ENCODE measurements around the gene AFF4.
A peak's percentile ranks its signal among the peaks of the same experiment; 100 is the strongest.
"Not testable (repeated sequence)": the region's sequence is repeated elsewhere in the genome, so short reads cannot be mapped to it uniquely, and the experiment has no call there.

AFF4 gene, protein sequence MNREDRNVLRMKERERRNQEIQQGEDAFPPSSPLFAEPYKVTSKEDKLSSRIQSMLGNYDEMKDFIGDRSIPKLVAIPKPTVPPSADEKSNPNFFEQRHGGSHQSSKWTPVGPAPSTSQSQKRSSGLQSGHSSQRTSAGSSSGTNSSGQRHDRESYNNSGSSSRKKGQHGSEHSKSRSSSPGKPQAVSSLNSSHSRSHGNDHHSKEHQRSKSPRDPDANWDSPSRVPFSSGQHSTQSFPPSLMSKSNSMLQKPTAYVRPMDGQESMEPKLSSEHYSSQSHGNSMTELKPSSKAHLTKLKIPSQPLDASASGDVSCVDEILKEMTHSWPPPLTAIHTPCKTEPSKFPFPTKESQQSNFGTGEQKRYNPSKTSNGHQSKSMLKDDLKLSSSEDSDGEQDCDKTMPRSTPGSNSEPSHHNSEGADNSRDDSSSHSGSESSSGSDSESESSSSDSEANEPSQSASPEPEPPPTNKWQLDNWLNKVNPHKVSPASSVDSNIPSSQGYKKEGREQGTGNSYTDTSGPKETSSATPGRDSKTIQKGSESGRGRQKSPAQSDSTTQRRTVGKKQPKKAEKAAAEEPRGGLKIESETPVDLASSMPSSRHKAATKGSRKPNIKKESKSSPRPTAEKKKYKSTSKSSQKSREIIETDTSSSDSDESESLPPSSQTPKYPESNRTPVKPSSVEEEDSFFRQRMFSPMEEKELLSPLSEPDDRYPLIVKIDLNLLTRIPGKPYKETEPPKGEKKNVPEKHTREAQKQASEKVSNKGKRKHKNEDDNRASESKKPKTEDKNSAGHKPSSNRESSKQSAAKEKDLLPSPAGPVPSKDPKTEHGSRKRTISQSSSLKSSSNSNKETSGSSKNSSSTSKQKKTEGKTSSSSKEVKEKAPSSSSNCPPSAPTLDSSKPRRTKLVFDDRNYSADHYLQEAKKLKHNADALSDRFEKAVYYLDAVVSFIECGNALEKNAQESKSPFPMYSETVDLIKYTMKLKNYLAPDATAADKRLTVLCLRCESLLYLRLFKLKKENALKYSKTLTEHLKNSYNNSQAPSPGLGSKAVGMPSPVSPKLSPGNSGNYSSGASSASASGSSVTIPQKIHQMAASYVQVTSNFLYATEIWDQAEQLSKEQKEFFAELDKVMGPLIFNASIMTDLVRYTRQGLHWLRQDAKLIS

DNA sequence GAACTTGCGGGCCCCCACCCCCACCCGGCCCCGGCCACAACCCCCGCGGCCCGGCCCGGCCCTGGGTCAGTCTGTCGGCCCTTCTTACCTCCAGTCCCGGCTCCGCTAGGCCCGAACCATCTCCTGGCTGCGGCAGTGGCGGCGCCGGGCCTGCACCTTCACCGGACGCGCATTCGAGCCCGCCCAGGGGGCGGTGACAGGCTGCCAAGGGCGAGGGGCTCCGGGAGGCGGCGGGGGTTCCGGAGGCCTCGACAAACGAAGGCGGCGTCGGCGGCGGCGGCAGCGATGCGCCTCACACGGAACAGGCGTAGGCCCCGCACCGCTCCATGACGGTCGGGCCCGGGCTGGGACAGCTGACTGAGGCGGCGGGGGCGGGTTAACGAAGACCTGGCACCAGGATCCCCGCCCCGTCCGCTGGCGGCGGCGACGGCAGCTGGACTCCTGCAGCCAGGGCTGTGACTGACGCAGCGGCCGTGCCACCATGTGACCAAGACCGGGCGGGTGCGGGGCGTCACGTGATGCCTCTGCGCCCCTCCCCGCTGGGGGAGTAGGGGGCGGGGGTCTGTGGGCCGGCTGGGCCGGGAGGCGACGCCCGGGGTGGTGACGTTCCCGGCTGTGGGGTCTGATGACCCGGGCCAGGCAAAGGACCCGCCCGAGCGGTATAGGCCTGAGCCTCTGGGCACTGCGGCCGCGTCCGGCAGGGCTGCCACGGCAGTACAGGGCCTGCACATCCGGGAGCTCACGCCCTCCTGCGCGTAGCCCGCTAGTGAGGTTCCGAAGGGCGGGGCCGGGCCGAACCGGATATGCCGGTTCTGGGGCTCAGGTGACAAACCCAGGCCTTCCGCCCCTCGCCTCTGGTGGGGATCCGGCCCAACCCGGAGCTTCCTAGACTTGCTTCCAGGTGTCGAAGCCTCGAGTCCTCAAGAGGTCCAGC lies at the start of gene AFF4:
Gene AFF4 (minus strand): TSS at position 464 of the 934 bp plus-strand sequence. CDS start 26,445 bp downstream, outside the sequence.
- peak; percentile 84 to 91 for DNase-seq

DNA sequence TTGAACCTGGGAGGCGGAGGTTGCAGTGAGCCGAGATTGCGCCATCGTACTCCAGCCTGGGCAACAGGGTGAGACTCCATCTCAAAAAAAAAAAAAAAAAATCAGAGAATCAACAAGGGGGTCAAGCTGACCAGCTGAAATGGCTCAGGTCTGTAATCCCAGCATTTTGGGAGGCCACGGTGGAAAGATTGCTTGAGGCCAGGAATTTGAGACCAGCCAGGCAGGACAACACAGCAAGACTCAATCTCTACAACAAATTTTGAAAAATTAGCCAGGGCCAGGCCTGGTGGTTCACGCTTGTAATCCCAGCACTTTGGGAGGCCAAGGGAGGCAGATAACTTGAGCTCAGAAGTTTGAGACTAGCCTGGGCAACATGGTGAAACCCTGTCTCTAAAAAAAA lies 45.0 kb upstream of the AFF4 start:
- not testable (repeated sequence) for DNase-seq

DNA sequence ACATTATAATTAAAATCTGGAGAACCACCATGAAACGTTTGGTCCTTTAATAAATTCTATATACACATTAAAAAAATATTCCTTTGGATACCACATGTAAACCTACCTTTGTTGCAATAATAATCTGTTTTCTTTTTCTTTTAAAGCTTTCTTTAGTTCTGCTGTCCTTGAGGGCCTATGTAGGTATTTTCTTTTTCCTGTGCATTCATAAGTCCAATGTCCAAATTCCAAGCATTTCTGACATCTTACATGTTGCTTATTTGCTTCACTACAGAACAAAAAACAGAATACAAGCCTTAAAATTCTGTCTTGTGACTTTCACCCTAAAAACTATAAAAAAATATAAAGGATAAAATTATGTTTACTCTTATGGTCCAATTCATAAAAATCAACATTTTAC lies 43.2 kb upstream of the AFF4 start:
- no peak for DNase-seq

DNA sequence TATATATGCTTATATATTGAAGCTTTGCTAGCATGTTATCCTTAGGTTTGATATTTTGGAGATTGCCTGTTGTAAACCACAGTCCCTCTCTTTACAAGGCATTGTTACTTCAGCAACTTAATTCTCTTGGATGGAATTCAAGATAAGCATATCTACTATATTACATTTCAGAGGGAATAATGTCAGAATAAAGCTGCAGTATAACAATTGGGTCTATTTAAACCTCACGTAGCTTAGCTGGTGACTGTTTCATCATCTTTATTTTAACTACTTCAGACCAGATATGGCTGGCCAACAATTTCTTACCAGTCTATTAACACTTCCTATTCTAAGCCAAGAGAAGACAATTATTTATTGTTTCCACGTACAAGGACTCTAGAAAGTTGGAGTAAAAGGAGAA lies 35.8 kb upstream of the AFF4 start:
- no peak for DNase-seq

DNA sequence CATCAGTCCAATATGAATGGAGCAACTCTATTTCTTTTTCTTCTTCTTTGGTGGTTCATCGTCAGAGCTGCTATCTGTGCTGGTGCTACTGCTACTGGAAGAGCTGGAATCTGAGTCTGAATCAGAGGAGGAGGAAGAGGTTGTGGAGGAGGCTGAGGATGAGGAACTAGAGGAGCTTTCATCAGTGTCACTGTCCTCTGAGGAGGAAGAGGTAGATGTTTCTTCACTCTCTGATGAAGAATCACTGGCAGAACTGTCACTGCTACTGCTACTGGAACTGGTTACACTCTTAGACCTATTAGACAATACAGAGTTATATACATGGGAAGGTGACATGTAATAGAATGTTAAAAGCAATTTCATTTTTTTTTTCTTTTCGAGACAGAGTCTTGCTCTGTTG lies 35.1 kb upstream of the AFF4 start:
- no peak for DNase-seq

DNA sequence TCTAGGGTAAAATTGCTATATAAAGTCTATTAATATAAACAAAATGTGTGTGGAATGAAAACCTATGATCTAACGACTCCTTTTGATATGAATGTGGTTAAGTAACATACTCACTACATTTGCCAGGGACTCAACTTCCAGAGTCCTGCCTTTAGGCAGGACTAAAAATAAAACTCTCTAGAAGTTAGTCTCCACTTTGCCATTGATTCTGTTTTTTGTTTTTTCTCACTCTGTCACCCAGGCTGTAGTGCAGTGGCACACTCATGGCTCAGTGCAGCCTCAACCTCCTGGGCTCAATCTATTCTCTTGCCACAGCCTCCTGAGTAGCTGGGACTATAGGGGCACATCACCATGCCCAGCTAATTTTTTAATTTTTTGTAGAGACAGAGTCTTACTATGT lies 32.9 kb upstream of the AFF4 start:
- no peak for DNase-seq

DNA sequence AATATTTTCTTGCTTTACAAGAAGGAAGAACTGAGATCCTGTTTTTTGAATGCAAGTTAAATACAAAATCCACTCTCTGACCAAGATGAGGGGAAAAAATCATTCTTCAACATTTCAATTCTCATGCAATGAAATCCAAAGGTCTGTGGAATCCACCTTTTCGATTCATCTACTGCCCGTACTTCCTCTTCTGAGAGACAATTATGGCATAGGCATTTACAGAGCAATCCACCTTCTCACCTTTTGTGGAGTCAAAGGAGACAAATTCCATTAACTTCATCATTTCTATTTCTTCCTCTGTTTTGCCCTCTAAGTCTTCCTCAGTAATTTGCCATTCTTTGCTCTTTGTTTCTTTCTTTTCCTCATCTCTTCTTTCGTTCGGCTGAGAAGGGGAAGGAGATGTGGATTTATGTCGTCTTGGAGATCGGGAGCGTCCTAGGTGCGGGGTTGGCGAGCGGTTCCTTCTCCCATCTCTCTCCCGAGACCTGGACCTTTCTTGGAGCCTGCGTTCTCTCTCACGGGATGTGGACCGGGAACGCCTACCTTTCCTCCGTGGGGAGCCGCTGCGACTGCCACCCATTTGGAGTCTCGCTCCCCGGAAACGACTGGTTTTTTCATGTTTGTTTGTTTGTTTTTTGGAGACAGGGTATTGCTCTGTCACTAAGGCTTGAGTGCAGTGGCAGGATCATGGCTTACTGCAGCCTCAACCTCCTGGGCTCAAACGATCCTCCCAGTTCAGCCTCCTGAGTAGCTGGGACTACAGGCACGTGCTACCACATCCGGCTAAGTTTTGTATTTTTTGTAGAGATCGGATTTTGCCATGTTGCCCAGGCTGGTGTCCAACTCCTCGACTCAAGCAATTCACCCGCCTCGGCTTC lies 24.3 kb upstream of the AFF4 start:
- DNase-seq, result no peak

DNA sequence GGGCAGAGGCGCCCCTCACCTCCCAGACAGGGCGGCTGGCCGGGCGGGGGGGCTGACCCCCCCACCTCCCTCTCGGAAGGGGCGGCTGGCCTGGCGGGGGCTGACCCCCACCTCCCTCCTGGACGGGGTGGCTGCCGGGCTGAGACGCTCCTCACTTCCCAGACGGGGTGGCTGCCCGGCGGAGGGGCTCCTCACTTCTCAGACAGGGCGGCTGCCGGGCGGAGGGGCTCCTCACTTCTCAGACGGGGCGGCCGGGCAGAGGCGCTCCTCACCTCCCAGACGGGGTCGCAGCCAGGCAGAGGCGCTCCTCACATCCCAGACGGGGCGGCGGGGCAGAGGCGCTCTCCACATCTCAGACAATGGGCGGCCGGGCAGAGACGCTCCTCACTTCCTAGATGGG lies 19.5 kb upstream of the AFF4 start:
- DNase-seq, result not testable (repeated sequence)

DNA sequence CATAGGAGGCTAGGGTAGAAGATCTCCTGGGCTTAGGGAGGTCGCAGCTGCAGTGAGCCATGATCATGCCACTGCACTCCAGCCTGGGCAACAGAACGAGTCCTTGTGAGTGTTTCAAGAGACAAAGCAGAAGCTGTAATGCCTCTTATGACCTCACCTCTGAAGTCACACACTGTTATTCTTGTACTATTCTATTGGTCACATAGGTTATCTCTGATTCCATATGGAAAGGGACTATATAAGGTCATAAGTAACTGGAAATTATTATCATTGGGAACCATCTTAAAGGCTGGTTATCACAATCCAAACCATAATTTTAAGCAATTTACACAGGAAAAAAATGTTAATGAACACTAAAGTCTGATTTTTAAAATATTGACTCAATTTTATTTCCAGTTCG lies 17.9 kb upstream of the AFF4 start:
- no peak for DNase-seq

DNA sequence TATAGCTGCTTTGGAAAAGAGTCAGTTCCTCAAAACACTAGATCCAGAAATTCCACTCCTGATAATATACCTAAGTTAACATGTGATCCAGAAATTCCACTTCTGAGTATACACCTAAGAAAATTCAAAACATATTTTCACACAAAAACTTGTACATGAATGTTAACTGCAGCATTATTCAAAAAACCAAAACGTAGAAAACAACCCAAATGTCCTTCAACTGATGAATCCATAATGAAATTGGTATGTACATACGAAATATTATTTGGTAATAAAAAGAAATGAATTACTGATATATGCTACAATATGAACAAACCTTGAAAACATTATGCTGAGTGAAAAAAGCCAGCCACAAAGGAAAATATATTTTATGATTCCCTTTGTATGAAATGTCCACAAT lies 16.5 kb upstream of the AFF4 start:
- no peak for DNase-seq

DNA sequence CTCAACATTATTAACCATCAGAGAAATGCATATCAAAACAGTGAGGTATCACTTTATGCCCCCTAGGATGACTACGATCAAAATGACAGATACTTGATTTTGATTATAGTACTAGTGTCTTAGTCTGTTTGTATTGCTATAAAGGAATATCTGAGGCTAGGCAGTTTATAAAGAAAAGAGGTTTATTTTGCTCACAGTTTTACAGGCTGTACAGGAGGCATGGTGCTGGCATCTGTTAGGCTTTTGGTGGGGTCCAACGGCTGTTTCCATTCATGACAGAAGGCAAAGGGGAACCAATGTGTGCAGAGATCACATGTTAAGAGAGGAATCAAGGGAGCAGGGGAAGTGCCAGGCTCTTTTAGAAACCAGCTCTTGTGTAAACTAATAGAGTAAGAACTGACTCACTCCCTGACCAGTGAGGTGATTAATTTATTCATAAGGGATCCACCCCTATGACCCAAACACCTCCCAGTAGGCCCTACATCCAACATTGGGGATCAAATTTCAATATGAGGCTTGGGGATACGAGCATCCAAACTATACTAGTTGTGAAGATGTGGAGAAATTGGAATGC lies 16.0 kb upstream of the AFF4 start:
- DNase-seq, result no peak

DNA sequence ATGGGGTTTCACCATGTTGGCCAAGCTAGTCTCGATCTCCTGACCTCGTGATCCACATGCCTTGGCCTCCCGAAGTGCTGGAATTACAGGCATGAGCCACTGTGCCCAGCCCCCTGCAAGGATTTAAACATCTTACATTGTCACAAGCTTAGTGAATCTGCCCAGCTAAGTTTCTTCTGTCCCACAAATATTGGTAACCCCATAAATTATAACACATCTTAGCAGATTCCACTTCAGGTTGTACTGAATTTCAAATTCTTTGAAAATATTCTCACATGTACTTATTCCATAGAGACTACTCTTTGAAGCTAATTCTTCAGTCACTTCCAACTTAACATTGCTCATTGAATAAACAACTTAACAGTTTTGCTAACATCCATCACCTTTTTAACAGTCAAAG lies 13.4 kb upstream of the AFF4 start:
- no peak for DNase-seq

DNA sequence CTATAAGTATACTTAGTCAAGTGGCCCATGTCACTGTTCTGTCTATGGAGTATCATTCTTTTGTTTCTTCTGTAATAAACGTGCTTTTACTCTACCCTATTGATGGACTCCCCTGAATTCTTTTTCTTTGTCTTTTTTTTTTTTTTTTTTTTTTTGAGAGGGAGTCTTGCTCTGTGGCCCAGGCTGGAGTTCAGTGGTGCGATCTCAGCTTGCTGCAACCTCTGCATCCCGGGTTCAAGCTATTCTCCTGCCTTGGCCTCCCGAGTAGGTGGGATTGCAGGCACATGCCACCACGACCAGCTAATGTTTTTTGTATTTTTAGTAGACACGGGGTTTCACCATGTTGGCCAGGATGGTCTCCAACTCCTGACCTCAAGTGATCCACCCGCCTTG lies 9.0 kb upstream of the AFF4 start:
- DNase-seq, result not testable (repeated sequence)

DNA sequence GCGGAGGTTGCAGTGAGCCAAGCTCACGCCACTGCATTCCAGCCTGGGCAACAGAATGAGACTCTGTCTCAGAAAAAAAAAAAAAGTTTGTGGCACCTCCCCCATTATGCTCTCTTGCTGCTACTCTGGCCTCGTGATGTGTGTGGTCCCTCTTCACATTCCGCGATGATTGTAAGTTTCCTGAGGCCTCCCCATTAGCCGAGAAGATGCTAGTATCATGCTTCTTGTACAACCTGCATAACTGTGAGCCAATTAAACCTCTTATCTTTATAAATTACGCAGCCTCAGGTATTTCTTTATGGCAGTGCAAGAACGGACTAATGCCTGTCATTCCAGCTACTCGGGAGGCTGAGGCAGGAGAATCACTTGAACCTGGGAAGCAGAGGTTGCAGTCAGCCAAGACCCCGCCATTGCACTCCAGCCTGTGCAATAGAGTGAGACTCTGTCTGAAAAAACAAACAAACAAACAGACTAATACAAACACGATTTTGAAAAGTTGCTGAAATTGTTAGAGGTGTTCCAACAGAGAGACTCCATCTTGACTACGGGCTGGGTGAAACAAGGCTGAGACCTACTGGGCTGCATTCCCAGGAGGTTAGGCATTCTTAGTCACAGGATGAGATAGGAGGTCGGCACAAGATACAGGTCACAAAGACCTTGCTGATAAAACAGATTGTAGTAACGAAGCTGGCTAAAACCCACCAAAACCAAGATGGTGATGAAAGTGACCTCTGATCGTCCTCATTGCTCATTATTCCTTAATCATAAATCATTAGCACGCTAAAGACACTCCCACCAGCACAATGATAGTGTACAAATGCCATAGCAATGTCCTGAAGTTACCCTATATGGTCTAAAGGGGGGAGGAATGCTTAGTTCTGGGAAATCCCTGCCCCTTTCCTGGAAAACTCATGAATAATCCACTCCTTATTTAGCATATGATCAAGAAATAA lies 8.3 kb upstream of the AFF4 start:
- DNase-seq, result no peak

DNA sequence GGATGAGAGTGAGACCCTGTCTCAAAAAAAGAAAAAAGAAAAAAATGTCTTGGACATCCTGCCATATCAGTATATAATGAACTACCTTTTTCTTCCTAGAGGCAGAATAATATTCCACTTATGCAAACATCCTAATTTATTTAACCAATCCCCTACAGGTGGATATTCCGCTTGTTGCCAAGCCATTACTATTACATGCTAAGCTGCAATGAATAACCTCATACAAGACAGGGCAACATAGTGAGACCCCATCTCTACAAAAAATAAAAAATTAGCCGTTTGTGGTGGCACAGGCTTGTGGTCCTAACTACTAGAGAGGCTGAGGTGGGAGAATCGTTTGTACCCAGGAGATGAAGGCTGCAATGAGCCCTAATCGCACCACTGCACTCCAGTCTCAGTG lies 1.7 kb upstream of the AFF4 start:
- no peak for DNase-seq

DNA sequence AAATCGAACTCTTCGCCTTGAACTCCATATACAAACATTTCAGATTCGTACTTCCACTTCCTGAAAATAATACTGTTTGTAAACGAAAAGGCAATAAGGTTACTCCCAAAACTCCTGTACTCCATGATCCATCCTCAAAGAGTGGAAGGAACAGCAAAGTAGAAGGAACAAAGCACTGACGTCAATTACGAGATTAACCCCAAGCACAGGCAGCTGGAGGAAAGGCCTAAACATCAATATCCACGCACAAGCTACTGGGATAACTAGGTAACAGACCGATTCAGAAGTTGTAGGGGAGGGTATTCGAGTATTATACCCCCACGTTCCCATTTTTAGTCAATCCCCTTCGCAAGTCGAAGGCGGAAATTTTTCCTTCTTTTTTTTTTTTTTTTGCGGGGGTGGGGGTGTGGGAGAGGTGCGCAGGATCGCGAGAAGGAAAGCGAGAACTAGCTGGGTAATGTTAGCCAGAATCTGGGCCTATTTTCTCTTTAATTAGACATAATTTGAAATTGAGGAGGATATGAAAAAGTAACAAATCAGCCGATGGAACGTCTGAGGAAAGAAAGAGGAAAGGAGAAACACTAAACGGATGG lies 909 bp downstream of the AFF4 start:
- peak in 1 of 2 donors; percentile 12 for DNase-seq

DNA sequence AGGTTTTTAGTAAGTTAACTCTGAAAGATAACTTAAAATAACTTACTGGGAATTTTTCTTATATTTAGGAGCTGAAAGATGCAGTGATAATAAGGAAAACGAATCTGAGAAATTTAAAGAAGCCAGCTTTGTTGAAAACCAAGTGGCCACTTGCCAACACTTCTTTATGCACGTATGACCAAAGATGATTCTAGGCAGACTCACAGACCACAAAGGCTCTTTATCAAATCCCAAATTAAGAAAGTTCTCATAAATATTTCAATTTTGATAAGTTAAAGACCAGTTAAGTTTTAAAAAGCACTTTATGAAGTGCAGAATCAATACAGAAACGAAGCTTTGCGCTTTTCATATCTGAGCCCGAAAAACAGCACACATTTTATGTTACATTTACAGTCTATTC lies 1.5 kb downstream of the AFF4 start:
- DNase-seq, result no peak

DNA sequence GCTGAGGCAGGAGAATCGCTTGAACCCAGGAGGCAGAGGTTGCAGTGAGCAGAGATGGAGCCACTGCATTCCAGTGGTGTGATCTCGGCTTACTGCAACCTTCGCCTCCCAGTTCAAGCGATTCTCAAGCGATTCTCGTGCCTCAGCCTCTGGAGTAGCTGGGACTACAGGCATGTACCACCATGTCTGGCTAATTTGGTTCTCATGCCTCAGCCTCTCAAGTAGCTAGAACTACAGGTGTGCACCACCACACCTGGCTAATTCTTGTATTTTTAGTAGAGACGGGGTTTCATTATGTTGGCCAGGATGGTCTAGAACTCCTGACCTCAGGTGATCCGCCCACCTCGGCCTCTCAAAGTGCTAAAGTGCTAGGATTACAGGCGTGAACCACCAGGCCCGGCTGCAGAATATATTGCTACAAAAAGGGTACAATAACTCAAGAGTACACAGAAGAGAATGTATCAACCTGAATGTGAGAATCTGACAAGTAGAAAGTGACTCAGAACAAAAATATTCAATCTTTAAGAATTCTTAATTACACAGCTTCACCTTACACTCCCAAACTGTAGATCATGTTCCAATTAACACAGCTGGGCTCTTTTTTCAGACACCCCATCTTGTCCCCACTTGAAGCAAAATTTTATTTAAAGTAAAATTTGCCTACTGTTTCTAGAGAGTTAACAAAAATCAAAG lies 2.2 kb downstream of the AFF4 start:
- DNase-seq, result not testable (repeated sequence)
